Tibial artery (tissue), 4 donors: ENCODE results near the gene ZNF317.

ENCODE experiments used
- DNase-seq, 2 donors: peaks; one replicate each; pipeline ENCODE4 v3.0.0-alpha.2; 2019
- H3K27ac ChIP-seq, 2 donors: fragments of 200-600 bp; sonication (generic) in 1 of 2; 1 replicate in 1 of 2; 2 replicates in 1 of 2; pipeline ENCODE4 v1.5.1; 2018 to 2019; ENCODE audit warnings: mild to moderate bottlenecking in 1 of 2
- H3K27me3 ChIP-seq, 2 donors: fragments of 200-600 bp; sonication (generic) in 1 of 2; one replicate each; pipeline versions ENCODE4 v1.5.1 to v1.6.0; 2016 to 2019
- H3K36me3 ChIP-seq, 3 donors: fragments of 200-600 bp; sonication (generic) in 2 of 3; one replicate each; pipeline ENCODE4 v1.5.1; 2016 to 2019; ENCODE audit warnings: mild to moderate bottlenecking in 2 of 3
- H3K4me1 ChIP-seq, 4 donors: fragments of 200-600 bp; sonication (generic) in 2 of 4; 1 replicate in 3 of 4; 2 replicates in 1 of 4; pipeline ENCODE4 v1.5.1; 2016 to 2019
- H3K4me3 ChIP-seq, 2 donors: fragments of 200-600 bp; sonication (generic) in 1 of 2; 1 replicate in 1 of 2; 2 replicates in 1 of 2; pipeline ENCODE4 v1.5.1; 2018 to 2019; ENCODE audit warnings: mild to moderate bottlenecking in 2 of 2
- H3K9me3 ChIP-seq, 3 donors: fragments of 200-600 bp; sonication (generic) in 1 of 3; one replicate each; pipeline ENCODE4 v1.5.1; 2016 to 2019
- CTCF ChIP-seq, 2 experiments: fragments of 200-600 bp in 1 of 2; fragments of 450-650 bp in 1 of 2; IDR thresholded peaks; one replicate each; pipeline ENCODE4 v1.5.1; 2017 to 2019; ENCODE audit warnings: antibody characterized with exemption in 2 of 2, mild to moderate bottlenecking in 1 of 2, moderate library complexity in 1 of 2
- intact Hi-C: fragments of 100-400 bp; cut with DNase I; formaldehyde crosslinking; loops from one replicate; pipeline ENCODE4 v1.15.0; 2023; ENCODE audit warnings: low total_unique reads

The ZNF317 gene

GRCh38 chr19:9205501-9206113, 65.4 kb downstream of the ZNF317 start:
- intact Hi-C loops, result loop anchor here (10.0 kb wide), 1 partner anchor 599 kb away; no protein-coding TSS in a partner anchor
- Histone ChIP-seq H3K9me3 (no peaks in the 10 kb centered on the region), H3K36me3 (no peaks in the 10 kb centered on the region), H3K4me1 (peaks cover 0 to 4% (median 0%) of the 10 kb centered on the region in 4 donors), H3K4me3 (peak overlapping the region; percentile 32 to 36), H3K27me3 (peaks cover 0 to 3% of the 10 kb centered on the region in 2 donors), H3K27ac (no peak overlapping the region)
- peak; percentile 63 to 81 for DNase-seq
- peak; percentile 82 to 92 for TF ChIP-seq CTCF (IDR thresholded peaks at IDR 0.05)
